NCI-H2107 treated with DMSO at 0.1 percent for 48 hours (cell line): ENCODE data around the gene RILP.

Source experiments
- DNase-seq: peaks from one replicate; lab custom pipeline; 2025; ENCODE audit not compliant: unreplicated experiment; lab: John Stamatoyannopoulos, UW

Gene RILP

DNA sequence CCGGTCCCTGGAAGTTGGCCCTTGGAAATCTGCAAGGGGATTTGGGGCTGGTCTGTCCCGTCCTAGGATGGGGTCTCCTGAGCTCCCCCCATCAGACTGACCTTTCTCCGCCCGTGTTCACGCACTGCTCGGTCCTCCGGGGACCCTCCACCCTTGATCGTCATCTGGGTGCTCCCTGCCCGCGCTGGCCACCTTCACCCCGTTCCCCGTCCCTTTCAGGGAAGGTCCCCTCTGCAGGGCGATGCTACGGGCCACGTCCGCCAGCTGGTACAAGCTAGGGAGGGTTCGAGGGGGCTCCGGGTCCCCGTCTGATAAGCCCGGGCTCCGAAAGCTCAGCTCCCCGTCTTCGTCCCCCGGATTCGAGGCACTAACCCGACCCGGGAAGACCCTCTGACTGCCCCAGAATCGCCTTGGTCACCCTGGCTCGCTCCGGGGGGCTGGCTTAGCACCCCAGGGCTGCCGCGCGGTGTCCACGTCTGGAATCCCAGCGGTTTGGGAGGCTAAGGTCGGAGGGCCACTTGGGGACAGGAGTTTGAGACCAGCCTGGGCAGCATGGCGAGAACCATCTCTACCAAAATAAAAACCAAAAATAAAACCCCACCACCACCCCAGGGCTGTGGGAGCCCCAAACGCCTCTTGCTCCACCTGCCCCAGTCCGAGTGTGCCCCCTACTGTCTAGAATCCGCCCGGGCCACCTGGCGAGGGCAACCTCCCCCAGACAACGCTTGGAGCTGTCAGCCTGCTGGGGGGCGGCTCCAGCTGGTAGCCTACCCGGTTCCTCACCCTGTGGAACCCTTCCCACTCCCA lies 20.0 kb downstream of the RILP start:
- DNase-seq: peak; percentile 40

DNA sequence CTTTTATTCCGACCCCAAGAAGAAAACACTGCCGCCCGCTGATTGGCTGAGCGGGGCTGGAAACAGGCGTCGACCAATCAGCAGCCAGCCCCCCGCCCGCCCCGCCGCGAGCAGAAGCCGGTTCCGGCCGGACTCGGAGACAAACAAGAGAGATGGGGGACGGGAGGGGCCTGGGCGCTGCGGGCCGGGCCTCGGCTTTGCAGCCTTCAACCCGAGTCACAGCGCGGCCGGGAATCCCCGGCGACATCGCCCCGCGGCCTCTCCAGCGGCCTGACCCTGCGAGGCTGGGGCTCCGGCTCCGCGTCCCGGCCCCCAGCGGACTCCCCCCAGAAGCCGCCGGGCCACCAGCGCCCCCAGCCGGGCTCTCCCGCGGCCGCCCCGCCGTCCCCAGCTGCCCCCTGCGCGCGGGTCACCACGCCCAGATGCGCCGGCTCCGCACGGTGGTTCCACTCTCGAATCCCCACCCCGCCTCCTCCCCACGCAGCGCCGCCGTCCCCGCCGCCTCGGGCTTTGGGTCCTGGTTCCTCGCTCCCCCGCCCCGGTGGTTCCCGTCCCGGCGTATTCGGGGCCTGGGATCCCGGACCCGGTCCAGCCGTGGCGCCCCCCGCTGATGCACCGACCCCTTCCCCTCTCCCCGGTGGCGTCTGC lies 20.7 kb downstream of the RILP start:
- DNase-seq: peak; percentile 66

DNA sequence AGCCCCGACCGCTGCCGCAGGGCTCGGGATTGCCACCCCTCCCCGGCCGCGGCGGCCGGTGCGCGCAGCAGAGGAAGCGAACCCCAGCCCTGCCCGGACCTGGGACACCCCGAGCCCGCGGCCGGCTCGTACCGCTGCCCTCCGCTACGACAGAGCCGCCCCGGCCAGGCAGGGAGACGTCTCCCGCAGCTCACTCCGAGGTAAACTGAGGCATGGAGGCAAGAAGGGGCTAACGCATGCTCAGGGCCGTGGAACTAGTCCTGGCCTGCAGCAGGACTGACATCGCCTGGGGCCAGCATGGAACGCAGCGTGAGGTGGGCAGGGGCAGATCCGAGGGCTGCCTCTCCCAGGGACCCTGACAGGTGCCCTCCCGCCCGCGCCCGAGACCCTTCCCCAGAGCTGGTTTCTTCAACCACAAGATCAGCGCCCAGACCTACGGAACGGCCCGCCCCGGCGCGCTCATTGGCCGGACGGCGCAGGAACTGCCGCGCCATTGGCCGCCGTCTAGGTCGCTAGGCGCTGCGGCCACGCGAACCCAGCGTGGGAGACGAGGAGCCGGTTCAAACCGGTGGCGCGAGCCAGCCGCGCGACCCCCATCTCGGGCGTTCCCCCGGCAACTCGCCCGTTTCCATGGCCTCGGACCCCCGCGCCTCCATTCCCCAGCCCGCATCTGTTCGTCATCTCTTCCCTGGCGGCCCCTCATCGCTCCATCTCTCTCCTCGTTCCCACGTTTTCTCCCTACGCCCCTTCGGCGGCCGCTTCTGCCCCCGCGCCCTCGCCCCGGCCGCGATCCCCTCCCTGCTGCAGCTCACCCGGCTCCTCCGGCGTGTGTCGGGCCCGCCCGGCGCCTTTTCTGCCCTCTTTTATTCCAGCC lies 21.4 kb downstream of the RILP start, which contains the start of gene SLC43A2:
SLC43A2 (minus strand) TSS at position 853 of the 874 bp plus-strand sequence. CDS start 960 bp downstream, outside the sequence.
- no peak for DNase-seq

DNA sequence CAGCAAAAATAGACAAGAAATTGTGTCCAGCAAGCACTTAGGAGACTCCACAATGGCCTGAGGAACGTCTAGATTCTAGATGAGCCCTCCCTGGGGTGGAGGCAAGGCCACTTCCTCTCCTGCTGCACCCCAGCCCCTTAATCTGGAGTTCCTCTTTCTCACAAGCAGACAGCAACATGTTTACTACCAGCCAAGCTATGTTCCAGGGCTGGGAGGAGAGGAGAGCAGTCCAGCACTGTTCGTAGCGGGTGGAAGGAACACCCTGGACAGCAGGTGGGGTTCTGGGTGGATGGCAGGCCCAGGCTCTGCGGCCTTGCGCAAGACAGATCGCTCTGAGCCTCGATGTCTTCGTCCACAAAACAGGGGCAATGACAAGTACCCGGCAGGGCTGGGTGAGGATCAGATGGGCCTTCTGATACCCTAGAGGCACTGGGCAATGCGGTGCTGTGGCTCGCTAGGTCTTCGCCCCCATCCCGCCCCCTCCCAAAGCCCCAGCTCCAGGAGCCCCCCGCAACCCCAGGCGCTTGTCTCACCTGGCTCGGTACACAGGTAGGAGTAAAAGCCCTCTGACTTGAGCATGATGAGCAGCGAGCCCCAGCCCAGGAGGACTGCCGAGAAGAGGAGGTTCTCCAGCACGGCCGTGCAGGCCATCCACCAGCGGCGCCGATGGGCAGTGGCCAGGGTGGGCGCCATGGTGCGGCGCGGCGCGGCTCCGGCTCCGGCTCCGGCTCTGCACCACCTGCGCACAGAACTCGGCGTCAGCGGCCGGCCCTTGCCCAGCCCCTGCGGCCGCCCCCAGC lies 22.3 kb downstream of the RILP start:
- DNase-seq: no peak

DNA sequence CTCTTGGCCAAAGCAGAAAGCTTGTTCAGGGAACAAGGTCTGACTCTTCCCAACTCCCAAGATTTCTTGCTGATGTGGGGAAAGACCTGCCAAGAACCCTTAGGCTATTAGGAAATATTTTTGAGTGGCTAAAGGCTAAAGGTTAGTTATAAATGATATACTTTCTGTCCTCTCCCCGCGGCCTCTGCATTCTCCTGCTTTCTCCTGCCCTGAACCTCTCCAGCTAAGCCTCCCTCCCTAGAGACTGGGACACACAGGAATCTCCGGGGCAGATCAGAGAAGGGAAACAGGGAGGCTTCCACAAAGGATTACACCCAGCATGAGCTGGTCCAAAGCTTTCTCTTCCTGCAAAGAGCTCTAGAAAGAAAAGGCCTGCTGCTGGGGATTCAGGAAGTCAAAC lies 23.3 kb downstream of the RILP start:
- no peak for DNase-seq

DNA sequence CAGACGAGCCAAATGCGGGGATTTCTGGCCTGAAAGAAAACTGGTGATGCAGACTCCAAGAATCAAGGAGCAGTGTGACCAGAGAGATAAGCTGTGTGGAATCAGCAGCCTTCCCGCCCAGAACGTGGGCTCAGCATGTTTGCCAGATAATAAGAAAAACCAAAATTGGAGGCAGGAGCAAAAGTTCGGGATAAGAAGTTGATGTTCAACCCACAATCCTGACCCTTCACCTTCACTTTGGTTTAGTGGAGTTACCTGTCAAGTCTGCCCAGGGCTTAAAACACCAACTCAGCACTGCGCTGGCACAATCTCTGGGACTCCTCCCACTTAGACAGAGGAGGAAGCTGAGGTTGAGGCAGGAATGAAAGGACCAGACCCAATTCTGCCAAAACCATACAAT lies 24.1 kb downstream of the RILP start:
- DNase-seq: no peak

DNA sequence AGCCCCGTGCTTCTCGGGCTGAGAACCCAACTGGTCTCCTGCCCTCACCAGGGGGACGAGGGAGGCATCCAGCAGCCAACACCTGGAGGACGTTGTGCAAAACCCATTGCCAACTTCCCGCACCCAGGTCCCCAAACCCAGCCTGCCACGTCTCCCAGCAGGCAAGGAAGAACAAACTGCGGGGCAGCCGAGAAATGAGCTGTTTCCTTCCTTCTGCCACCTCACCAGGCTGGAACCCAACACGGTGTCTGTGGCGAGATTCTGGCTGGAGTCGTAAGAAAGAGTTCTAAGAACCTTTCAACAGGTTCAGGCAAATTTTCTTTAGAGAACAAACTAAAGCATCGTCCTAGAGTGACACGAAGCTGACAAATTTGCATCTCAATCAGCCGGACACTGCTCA lies 24.6 kb downstream of the RILP start:
- DNase-seq: no peak

DNA sequence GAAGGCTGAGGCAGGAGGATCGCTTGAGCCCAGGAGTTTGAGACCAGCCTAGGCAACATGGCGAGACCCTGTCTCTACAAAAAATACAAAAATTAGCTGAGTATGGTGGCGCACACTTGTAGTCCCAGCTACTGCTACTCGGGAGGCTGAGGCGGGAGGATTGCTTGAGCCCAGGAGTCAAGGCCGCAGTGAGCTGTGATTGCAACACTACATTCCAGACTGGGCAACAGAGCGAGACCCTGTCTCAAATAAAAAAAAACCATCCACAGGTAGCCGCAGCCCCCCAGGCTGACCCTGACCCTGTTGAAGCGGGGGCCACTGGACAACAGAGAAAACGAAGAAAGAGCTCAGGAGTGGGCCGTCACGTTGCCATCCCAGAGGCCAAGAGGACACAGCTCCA lies 25.0 kb downstream of the RILP start:
- no peak for DNase-seq

DNA sequence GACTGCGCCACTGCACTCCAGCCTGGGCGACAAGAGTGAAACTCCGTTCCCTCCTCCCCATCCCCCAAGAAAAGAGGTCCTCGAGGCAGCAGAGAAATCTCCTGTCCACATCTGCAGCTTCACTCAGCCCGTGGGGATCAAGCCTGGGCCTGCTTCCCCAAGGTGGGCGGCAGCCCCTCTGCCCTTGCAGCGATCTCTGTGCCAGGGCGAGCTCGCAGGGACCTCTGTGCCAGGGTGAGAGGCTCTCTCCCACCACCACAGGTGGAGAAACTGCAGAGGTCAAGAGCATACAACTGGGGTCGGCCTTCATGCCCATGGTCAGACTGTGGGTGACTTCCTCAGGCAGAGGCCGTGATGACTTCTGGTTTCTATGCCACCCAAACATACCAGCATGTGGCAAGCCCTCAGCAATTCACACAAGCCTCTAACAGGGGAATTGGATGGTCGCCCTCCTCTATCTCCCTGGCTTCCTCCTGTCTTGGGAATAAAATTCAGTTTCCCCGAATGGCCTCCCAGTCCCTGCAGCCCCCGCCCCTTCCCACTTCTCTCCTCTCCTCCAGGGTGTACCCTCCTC lies 26.5 kb downstream of the RILP start:
- DNase-seq: no peak

DNA sequence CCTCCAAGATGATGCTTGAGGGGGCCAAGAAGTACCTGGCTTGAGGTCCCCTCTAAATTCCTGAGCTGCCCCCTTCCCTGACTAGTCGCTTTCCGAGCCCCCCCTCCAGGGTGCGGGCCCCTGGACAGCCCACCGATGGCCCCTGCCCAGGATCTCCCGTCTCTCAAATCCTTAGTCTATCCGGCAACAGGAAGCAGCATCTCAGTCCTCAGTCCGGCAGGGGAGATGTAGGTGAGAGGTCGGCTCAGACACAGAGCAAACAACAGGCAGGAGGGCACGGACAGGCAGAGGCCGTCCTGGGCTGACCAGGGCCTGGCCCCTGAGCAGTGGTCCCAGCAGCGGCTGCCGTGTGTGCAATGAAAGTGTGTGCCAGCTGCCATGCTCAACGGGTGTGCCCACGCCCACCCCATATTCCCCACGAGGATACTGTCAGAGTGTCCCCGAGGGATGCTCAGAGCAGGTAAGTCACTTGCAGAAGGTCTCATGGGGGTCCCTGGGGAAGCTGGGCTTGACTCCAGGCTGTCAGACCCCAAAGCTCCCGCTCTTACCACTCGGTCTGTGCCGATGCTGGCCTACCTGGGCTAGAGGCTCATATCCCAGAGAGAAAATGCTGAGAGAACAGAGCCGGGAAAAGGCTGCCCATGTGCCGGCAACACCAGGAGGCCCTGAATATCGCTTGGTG lies 28.3 kb downstream of the RILP start:
- no peak for DNase-seq

DNA sequence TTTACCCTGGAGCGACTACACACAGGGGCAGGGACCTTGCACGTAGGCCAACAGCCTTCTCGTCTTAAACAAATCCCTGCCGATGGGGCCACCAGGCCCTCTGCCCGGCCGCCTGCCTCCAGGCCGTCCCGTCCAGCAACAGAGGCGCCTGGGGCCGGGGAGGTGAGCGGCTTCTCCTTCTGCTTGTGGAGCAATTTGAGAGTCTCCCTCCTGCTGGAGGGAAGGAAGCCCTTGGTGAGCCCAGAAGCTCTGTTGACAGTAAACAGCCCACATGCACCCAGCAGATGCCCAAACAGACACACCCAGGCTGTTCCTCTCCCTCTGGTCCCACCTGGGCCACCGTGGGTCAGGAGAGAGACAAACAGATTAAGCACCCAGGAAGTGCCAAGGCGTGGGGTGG lies 29.2 kb downstream of the RILP start:
- no peak for DNase-seq

DNA sequence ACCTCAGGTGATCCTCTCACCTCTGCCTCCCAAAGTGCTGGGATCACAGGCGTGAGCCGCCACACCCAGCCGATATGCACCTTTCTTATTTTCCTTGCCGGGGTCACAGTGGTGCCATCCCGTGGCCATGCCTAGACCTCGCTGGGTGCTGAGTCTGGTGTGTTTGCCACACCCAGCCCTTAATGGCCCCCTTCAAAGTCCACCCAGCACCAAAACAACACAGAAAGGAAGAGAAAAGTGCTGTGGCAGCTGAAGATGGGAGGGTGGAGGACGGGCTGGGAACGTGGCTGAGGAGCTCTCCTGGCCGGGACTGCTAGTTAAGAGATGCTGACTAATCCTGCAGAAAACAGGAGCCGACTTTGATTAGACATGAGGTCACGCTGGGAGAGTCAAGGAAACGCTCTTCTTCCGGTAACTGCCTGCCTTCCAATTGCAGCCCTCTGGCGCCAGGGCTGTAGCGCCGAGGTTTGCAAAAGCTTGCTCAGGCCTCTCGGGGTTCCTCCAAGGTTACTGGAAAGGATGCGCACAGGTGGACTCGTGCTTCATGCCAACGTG lies 32.0 kb downstream of the RILP start:
- no peak for DNase-seq

DNA sequence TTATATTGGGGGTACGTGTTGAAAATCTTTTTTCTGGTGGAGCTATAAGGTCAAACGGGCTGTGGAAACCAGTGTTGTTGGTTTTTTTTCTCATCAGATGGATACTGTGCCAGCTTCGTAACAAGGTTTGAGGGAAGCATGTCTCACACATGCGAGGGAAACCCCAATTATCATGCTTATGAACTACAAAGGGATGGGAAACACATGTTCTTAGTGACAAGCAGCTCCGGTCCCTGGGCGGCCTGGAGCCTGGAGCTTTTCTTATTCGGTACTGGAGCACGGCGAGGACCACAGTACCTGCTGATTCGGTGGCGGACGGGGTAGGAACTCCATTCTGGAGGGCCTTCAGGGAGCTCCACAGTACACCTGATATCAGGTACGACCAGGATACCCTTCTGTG lies 33.6 kb downstream of the RILP start:
- DNase-seq: no peak

DNA sequence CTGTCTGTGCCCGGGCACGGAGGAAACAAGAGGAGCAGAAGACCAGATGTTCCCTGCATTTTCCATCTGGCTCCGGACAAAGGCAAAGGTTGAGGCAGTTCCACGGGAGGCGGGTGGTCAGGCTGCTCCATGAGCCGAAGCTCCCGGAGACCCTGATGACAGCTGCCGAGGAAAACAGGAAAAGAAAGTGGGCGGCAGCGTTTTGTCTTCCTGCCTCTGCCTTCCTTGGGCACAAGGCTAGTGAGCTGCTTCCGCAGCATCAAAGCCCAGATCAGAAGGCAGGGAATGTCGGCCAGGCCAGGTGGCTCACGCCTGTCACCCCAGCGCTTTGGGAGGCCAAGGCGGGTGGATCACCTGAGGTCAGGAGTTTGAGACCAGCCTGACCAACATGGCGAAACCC lies 37.3 kb downstream of the RILP start:
- DNase-seq: no peak

DNA sequence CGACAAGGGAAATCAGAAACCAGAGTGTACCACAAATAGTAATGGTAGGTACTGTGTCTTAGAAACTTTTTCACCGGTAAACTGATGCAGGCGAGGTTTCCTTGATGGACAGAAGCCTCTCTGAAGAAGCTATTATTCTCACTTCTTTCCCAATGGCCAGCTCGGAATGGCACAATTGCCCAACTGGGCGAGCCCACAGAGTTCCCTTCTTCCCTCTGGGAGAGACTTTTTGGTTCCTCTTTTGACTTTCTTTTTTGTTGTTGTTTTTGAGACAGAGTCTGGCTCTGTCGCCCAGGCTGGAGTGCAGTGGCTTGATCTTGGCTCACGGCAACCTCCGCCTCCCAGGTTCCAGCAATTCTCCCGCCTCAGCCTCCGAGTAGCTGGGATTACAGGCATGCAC lies 38.0 kb downstream of the RILP start:
- DNase-seq: no peak

DNA sequence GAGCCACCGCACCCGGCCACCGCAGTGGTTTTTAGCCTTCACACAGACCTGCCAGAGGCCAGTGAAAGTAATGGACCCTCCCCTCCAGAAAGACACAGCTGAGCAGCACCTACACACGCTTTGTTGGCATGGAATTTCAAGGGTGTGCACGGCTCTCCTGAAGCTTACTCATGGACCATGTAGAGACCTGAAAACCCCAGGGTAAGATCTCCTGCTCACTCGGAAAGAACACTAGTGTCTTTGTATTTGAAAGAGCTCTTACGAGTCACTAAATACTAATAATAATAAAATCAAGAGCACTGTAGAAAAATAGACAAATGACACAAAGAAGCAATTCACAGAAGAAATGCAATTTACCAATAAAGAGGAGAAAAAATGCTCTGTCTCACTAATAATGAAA lies 41.0 kb downstream of the RILP start:
- no peak for DNase-seq

DNA sequence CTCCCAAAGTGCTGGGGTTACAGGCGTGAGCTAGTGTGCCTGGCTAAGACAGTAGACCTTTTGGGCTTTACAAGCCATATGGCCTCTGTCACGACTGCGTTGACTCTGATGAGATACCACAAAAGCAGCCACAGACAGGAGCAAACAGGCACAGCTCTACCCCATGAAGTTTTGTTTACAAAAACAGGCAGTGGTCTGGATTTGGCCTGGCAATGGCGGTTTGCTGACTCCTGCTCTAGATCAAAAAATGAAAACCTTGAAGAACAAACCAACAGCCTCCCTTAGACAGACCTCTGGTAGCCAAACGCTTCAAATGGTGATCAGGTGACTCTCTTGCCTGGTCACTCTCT lies 41.7 kb downstream of the RILP start:
- no peak for DNase-seq

DNA sequence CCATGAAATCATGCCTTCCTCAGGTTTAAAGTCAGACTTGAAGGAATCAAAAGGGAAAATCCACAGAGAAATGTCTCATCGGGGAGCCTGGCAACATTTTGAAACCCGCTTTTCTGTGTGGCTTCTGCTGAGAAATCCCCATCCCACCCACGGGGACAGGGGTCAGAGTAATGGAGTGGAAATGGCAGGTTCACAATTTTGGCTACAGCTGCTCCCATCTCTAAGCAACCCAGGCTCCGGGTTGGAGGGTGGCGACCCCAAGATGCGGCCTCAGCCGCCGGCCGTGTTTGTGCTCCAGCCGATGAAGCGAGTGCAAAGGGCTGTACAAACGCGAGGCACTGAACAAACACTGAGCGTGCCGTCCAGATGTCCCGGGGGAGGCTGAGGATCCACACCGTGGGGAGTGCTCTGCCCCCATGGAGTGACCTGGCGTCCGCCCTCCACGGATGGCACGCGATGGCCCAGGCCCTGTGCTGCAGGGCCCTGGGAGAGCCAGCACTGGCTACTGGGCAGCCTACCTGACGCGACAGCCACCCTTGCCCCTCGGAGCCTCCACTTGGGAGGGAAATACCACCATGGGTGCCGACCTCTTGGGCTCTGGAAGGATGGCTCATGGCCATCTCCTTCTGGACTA lies 43.2 kb downstream of the RILP start:
- DNase-seq: no peak

DNA sequence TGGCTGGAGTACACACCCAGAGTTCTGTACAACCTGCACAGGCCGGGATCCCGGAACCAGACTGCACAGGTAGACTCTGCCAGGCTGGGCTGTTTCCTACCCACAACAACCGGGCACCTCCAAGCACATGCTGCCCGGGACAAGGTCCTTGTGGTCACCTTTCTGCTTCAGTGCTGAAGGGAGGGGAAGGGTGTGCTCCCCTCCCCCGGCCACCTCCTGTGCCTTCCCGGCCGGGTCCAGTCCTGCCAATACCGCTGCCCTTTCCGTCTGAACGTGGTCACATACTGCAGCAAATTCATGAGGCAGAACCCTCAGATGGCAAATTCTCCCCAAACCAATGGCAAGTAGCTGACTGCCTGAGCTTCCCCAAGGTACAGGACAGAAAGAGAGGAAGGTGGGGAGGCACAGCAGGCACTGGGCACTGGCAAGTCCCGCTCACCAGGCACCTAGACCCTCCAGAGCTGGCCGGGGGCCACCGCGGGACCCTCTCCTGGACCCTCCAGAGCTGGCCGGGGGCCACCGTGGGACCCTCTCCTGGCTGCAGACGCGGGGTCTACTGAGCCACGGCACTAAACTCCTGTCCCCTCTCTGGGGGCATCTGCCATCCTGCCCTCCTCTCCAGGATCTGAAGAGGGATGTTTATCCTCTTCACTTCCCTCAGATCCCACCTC lies 43.9 kb downstream of the RILP start:
- DNase-seq: no peak
